Measurements from ENCODE around the gene MDP1. TPM values are rescaled to one million over a fixed set of nuclear protein-coding genes. Genes with fewer than 3 reads are reported as not detected.

The MDP1 gene
- 13.4 and 21.1 TPM in 2 replicates for total RNA-seq

GRCh38 chr14:24215495-24216344, at the start of gene MDP1:
MDP1 (minus strand) TSS chr14:24216066; CDS start chr14:24215955, 111 bp downstream.
- H3K27me3 ChIP-seq (ENCODE audit: control insufficient read depth, insufficient read depth, low read length), result no peaks in the 10 kb centered on the region
- DNase-seq (ENCODE audit: low read depth), result peak; percentile 80
- peaks cover 4% of the 10 kb centered on the region for H3K36me3 ChIP-seq (ENCODE audit: control insufficient read depth, insufficient read depth, low read length)
- no peak for FAIRE-seq
- peak within 1 kb of the TSS; percentile 78 for H3K4me3 ChIP-seq (ENCODE audit: low read depth, low read length)
- TF ChIP-seq CTCF (IDR thresholded peaks at IDR 0.05; ENCODE audit: insufficient read depth, low read length, severe bottlenecking), result peak; percentile 72

GRCh38 chr14:24264298-24264697, 48.4 kb upstream of the MDP1 start:
- FAIRE-seq, result no peak
- Histone ChIP-seq H3K27me3 (ENCODE audit: control insufficient read depth, insufficient read depth, low read length) (no peaks in the 10 kb centered on the region), H3K36me3 (ENCODE audit: control insufficient read depth, insufficient read depth, low read length) (peaks cover 32% of the 10 kb centered on the region), H3K4me3 (ENCODE audit: low read depth, low read length) (no peak overlapping the region)
- TF ChIP-seq CTCF (IDR thresholded peaks at IDR 0.05; ENCODE audit: insufficient read depth, low read length, severe bottlenecking), result no peak
- peak; percentile 91 for DNase-seq (ENCODE audit: low read depth)

- peaks cover 29% of the 10 kb centered on the region for H3K36me3 ChIP-seq (ENCODE audit: control insufficient read depth, insufficient read depth, low read length)
- no peak for DNase-seq (ENCODE audit: low read depth)
Observed at GRCh38 chr14:24263848-24264247, 48.0 kb upstream of the MDP1 start.

GRCh38 chr14:24262821-24263733, 47.2 kb upstream of the MDP1 start, which contains the start of gene TGM1:
TGM1 (minus strand) TSS chr14:24263177; CDS start chr14:24262352, 825 bp downstream.
- H3K36me3 ChIP-seq (ENCODE audit: control insufficient read depth, insufficient read depth, low read length), result peaks cover 32% of the 10 kb centered on the region
- H3K4me3 ChIP-seq (ENCODE audit: low read depth, low read length), result peak within 1 kb of the TSS; percentile 29
- DNase-seq (ENCODE audit: low read depth), result peak; percentile 22
- no peaks in the 10 kb centered on the region for H3K27me3 ChIP-seq (ENCODE audit: control insufficient read depth, insufficient read depth, low read length)
- no peak for FAIRE-seq
- no peak for TF ChIP-seq CTCF (IDR thresholded peaks at IDR 0.05; ENCODE audit: insufficient read depth, low read length, severe bottlenecking)

More at GRCh38 chr14:24263848-24264247, 48.0 kb upstream of the MDP1 start:
- Histone ChIP-seq H3K4me3 (ENCODE audit: low read depth, low read length) (no peak overlapping the region), H3K27me3 (ENCODE audit: control insufficient read depth, insufficient read depth, low read length) (no peaks in the 10 kb centered on the region)
- no peak for TF ChIP-seq CTCF (IDR thresholded peaks at IDR 0.05; ENCODE audit: insufficient read depth, low read length, severe bottlenecking)
- peak; percentile 68 for FAIRE-seq

GRCh38 chr14:24261969-24262327, 46.1 kb upstream of the MDP1 start:
- Histone ChIP-seq H3K27me3 (ENCODE audit: control insufficient read depth, insufficient read depth, low read length) (no peaks in the 10 kb centered on the region), H3K4me3 (ENCODE audit: low read depth, low read length) (peak overlapping the region; percentile 29), H3K36me3 (ENCODE audit: control insufficient read depth, insufficient read depth, low read length) (peaks cover 27% of the 10 kb centered on the region)
- TF ChIP-seq CTCF (IDR thresholded peaks at IDR 0.05; ENCODE audit: insufficient read depth, low read length, severe bottlenecking), result no peak
- DNase-seq (ENCODE audit: low read depth), result no peak
- no peak for FAIRE-seq
